Activated T-cell treated with anti-CD3 and anti-CD28 coated beads for 1 hour (primary cell): ENCODE measurements around the gene KIFC3.
A peak's percentile ranks its signal among the peaks of the same experiment; 100 is the strongest.
"Not testable (repeated sequence)": the region's sequence is repeated elsewhere in the genome, so short reads cannot be mapped to it uniquely, and the experiment has no call there.

Source experiments
- DNase-seq: peaks from one replicate; pipeline ENCODE4 v3.0.0-alpha.2; 2020; ENCODE audit warnings: low read depth

KIFC3 gene

DNA sequence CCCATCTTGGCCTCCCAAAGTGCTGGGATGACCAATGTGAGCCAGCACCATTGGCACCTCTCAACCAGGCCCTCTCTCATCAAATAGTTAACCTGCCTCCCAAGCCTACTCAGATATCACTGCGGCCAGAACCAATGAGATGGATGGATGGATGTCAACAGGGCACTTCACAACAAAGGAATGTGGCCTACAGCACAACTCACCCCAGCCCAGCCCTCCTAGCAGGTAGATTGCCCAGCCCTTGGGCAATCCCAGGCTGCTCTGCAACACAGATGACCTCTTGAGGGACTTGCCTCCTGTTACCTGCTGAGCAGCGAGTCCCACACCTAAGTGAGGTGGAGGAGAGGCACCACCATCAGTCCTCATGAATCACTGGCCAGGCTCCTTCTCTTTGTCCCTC lies 22.6 kb upstream of the KIFC3 start:
- DNase-seq = no peak

DNA sequence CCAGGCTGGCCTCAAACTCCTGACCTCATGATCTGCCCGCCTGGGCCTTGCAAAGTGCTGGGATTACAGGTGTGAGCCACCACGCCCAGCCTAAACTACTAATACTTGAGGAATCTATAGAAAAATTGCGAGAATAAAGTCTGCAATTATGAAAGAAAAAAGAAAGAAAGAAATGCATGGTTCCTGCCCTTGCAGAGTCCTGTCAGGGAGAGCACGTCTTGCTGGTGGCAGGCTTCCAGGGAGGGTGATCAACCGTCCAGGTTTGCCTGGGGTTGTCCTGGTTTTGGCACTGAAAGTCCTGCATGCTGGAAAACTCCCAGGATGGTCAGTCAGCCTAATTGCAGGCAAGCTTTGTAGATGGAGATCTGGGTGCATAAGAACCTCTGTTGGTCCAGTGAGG lies 21.5 kb upstream of the KIFC3 start:
- DNase-seq = no peak

DNA sequence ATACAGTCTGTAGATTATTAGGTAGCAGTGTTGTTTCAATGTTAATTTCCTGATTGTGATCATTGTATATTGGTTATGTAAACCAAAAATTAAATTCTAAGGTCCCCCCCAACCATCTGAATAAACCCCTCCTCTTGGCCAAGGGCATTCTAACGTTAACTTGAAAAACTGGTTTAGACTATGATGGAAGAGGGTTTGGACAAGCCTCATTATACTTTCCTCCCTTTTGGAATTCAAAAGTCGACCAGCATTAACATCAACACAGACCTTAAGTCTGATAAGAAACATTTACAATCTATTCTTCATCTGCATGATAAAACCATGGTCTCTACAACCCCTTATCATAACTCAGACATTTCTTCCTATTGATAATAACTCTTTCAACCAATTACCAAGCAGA lies 20.6 kb upstream of the KIFC3 start:
- no peak for DNase-seq

DNA sequence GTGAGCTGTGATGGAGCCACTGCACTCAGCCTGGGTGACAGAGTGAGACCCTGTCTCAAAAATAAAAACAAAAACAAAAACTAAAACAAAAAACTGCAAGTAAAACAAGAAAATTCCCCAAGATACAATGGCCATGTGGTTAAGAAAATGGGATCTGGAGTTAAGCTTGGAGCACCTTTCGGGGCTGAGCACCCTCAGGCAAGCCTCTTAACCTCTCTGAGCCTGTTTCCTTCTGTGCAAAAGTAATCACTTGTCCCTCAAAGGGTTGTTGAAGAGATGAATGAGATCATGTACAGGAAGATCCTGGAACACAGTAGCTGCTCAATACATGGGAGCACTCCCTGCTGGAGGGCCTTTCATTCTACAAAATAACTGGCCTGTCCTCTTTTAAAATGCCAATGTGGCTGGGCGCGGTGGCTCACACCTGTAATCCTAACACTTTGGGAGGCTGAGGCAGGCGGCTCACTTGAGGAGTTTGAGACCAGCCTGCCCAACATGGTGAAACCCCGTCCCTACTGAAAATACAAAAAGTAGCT lies 19.8 kb upstream of the KIFC3 start:
- DNase-seq = no peak

DNA sequence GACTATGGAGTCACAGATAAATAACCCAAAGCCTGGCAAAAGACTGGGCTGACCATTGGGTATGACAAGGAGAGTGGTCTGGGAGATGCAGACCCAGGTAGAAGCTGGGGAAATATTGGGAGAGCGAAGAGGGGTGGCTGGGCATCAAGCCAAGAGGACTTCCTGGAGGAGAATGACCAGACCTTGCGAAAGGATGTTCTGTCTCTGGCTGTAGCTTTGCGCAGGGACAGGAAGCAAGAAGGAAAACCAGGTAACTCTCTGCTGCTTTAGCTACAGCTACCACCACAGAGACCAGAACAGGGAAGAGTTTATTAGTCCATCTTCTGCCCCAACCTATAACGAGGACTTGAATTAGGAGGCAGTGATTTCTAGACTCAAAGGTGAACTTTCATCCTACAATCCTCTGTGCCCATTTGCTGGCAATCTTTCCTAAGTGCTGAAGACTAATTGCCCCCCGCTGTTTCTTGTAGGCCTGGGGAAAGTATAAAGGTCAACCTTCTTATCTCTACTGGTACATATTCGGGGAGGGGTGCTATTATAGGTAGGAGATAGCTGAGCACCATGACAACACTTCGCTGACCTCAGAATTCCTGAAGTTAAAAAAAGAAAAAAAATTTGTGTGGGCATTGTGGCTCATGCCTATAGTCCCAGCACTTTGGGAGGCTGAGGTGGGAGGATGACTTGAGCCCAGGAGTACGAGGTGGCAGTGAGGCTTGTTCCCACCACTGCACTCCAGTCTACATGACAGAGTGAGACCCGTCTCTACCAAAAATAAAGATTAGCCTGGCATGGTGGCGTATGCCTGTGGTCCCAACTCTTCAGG lies 19.1 kb upstream of the KIFC3 start:
- DNase-seq = no peak

DNA sequence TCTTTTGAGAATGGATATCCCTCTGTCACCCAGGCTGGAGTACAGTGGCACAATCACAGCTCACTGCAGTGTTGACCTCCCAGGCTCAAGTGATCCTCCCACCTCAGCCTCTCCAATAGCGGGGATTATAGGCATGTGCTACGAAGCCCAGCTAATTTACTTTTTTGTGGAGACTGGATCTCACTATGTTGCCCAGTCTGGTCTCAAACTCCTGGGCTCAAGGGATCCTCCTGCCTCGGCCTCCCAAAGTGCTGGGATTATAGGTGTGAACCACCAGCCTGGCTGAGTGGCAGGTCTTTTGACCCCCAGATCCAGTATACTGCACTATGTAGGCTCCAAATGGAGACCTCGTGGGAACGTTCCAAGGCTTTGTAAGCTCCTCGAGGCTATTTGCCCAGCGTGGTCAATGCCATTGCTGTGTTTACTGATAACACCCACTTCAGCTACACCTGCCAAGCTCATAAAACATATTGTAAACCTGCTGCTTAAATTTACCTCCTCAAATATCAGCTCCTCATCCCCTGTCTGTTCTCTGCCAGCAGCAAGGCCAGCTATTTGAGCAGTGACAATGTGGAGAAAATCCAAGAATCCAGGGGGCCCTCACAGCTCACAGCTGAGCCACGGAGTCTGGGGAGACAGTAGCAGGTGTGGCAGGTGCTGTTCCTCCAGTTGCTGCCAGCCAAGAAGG lies 16.2 kb upstream of the KIFC3 start:
- no peak for DNase-seq

DNA sequence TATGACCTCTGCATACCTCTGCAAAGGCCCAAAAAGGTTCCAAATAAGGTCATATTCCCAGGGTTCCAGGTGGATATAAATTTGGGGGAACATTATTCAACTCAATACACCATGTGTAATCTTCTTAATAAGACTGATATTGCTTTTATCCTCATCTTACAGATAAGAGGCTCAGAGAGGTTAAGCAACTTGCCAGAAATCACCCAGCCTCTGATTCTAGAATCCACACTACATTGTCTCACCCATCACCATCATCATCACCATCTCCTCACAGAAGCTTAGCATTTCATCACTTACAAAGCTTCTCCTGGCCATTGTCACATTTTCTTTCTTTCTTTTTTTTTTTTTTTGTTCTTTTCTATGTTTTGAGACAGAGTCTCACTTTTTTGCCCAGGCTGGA lies 15.4 kb upstream of the KIFC3 start:
- no peak for DNase-seq

DNA sequence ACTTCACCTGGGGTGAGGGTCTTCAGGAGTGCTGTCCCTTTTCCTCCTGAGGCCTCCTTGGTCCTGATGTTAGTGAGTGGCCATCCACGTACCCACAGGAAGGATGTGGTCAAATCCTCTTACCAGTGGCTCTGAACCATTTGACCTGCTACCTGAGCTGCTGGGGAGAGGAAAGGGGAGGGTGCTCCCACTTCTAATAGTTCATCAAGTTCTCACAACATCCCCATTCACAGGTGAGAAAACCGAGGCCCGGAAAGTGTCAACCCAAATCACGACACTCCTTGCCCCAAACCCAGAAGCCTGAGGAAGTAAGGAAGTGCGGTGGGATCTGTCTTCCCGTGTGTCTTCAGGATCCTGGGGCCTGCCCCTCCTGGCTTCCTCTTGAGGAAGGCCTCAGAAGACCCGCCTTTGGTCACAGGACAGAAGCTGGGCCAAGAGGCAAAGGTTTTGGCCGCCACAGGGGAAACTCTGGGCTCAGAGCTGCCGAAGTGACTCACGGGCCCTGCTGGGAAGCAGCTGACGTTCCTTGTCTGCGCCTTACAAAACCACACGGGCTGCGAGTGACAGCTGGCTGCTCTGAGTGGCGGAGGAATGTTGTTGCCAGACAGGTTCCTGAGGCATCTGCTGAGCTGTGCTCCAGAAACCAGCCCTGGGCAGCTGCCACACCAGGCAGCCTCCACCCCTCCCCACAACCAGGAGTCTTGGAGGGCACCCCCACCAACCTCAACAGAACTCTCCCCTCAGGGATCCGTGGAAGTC lies 13.9 kb upstream of the KIFC3 start:
- no peak for DNase-seq

DNA sequence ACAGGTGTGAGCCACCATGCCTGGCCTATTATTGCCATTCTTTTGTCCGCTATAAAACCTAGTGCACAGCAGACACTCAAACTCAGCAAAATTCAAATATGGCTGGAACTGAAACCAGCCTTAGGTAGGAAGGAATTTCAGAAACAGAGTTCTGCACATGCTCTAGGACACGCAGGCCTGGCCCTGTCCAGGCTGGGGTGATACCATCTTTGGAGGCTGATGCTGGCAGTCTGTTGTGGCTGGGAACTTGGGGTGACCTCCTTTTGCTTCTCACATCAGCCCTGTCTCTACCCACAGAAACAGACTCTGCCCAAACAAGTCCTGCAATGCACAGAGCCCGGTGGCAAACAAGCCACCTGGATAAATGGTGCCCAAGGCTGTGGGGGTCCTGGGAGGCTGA lies 12.6 kb upstream of the KIFC3 start:
- no peak for DNase-seq

DNA sequence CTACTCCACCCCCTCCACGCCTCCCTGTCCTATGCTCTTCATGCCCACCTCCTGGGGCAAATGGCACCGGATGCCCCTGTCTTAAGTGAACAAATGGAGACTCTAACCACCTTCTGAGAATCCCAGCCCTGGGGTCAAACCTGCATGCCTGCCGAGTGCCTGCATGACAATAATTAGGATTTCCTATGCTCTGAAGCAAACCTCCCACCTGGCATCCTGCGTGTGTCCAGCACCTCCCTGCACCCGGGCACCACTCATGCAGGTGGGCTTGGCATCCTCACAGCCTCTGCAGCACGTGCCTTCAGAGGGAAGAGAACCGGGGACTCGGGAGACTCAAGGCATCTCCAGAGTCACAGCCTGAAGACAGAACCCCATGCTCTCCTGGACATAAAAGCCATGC lies 11.2 kb upstream of the KIFC3 start:
- no peak for DNase-seq

DNA sequence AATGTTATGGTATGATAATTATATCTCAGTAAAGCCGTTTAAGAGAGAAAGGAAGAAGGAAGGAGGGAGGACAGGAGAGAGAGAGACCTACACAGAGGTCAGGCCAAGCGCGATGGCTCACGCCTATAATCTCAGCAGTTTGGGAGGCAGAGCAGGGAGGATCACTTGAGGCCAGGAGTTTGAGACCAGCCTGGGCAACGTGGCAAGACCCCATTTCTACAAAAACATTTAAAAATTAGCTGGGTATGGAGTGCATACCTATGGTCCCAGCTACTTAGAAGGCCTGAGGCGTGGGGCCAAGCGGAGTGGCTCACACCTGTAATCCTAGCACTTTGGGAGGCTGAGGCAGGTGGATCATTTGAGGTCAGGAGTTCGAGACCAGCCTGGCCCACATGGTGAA lies 9.0 kb upstream of the KIFC3 start:
- not testable (repeated sequence) for DNase-seq

DNA sequence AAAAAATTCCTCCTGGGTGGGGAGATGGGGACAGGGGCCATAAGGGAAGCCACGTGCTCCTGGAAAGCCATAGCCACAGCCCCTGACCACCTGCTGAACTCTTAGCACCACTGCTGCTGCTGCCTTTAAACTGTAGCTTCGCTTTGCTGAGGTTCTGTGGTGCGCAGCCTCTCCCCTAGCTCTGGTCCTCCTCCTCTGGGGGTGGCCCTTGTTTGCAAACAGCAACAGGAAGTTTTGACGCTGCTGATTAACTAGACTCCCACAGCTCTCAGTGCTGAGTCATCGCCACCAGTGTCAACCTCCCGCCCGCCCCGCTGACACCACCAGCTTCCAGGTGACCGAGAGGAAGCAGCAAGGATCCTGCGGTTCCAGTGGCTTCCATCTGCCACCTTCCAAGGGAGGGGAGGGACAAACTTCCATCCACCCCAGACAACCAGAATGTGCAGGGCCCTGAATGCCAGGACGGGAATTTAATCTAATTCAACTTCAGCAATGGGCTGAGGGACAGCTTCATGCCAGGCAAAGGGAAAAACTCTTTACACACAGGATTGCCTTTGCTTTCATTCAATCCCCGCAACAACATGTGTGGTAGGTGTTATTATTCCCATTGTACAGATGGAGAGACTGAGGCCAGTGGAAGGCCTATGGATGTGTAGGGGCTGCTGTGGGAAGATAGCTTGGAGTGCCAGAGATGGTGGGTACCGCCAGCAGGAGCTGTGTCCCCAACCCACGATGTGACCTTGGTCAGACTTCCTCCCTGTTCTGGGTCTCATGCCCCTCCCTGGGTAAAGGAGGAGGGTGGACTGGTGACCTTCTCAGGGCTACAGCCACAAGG lies 8.1 kb upstream of the KIFC3 start:
- peak; percentile 54 for DNase-seq

DNA sequence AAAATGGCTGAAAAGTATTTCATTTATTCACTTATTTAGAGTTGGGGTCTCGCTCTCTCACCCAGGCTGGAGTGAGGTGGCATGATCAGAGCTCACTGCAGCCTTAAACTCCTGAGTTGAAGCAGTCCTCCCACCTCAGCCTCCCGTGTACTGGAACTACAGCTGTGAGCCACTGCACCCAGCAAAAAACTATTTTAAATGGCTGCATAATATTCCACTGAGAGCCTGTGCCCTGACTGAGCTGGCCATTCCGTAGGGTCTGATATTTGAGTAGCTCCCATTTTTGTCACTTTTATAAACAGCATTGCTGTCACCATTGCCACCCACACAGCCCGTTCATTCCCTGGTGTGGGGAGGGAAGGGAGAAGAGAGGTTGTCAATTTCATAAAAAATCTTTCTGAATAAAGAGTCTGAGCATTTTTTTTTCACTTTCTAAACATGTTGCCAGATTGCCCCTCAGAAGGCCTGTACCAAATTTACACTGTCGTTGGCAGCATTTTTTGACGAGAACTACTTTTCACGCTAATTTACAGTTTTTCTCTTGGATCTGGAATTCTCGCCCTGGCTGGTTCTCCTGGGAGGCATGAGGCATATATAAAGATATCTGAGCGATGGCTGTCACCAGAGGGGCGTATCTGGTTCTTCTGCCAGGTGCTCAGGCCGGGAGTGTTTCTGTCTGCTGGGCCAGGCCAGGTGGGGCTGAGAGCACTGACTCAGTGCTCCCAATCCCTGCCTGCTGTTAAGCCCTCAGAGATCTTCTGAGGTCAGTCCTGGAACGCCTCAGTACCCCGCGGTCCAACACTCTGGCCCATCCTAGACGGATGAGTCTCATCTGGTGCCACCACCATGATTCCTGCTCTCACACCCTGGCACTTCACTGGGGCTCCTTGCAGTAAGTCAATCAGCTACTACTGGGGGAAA lies 7.2 kb upstream of the KIFC3 start:
- DNase-seq = no peak

DNA sequence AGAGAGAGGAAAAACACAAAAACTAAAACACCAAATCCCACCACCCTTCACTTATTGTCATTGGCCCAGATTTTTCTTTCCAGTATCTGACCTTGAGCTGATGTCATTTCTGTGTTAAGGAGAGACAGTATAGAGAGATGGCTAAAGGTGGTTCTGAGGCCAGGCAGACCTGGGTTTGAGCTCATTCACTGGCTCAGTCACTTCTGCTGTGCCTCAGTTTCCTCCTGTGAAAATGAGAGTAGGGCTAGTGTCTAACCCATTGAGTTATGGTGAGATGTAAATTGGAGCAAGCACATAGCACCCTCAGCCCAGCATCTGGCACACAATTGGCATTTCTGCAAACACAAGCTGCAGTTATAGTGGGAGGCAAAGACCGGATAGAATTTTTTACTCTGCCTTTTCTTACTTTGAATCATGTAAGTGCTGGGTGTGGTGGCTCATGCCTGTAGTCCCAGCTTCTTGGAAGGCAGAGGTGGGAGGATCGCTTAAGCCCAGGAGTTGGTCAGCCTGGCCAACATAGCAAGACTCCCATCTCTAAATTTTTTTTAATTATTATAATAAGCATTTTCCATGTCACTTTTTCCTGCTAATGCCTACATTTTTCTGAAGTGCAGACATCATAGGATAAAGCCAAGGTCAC lies 6.4 kb upstream of the KIFC3 start:
- DNase-seq = no peak

DNA sequence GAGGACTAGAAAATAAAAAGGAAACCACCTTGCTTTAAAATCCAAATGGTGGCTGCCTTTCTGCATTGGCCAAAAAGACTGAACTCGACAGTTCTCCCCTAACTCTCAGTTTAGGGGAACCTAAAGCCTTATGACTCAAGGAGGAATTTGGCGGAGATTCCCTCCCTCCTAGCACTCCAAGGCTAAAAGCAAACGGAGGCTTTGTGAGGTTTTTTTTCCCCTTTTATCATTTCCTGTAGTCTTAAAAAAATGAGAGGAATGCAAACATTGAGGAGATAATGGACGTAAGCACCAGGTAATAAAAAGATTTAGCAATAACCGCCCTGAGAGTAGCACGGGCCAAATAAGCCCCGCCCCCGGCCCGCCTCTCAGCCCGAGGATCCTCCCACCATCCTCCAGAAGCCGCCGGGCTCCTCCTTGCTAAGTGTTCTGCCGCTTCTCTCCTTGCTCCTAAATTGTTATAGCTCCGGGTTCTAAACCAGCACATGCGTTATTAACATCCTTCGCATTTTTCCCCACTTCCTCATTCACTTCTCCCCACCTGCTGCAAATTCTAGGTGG lies 5.8 kb upstream of the KIFC3 start:
- peak; percentile 46 for DNase-seq

DNA sequence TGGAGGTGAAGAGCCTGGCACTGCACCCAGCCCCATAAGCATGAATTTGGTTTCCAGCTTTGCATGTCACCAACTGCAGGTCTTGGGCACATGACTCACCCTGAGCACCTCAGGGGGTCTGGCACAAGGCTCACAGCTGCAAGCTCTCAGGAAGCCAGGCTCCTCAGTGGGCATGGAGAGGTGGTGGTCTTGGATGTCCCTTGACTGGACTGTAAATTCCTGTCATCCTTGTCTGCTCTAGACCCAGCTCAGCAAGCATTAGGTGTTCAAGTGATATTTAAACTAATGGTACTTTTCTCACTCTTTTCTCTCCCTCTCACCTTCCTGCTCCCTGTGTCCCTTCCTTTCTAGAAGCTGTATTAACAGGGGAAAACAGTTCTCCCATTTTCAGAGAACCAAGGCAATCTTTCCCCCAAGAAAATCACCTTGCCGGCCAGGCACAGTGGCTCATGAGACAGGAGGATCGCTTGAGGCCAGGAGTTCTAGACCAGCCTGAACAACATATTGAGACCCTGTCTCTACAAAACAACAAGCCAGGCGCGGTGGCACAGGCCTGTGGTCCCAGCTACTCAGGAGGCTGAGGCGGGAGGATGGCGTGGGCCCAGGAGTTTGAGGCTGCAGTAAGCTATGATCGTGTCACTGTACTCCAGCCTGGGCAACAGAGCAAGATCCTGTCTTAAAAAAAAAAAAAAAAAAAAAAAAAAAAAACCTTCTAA lies 5.1 kb upstream of the KIFC3 start:
- no peak for DNase-seq

DNA sequence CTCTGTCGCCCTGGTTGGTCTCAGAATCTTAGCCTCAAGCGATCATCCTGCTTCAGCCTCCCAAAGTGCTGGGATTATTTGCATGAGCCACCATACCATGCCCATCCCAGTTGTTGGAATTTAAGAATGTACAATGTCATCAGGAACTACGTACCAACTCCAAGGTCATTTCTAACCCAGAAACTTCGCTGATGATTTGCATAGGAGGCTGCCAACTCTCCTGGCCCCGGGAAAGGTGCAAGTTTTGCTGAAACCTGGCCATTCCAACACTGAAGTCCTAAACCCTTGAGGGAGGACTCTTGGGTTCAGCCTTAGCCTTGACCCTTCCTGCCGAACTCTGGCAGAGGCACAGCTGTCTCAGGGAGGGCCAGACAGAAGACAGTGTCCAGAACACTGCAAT lies 2.9 kb upstream of the KIFC3 start:
- DNase-seq = no peak

DNA sequence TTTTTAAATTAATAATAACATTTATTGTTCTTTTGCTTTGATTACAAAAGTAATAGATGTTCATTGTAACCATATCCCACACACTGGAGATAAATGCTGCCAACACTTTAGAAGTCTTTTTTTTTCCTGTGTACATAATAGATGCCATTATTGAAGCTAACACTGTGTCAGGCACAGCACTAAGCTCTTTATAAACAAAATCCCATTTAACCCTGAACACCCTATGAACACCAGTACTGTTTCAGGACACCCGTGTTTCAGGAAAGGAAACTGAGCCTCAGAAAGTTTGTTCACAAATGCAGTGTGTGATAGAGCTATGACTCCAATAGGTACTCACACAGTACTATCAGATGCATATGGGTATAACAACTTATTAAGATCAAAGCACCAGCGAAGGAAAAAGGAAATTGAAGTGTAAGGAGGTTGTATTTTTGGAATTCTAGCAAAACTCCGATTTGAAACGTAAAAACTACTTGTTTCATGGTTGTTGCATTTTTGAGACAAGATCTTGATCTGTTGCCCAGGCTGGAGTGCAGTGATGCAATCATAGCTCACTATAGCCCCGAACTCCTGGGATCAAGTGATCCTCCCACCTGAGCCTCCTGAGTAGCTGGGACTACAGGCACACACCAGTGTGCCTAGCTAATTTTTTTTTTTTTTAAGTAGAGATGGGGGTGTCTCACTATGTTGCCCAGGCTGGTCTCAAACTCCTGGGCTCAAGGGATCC lies 2.0 kb upstream of the KIFC3 start:
- no peak for DNase-seq
